ENCODE data around the gene TELO2. TPM values are rescaled to one million over a fixed set of nuclear protein-coding genes. Genes with fewer than 3 reads are reported as not detected.

The TELO2 gene
- total RNA-seq, 2 donors from 2014 or later, result 36.4 to 39.7 TPM

- Mint-ChIP-seq H3K4me1 (peaks cover 26% of the 10 kb centered on the region), H3K27me3 (no peaks in the 10 kb centered on the region), H3K27ac (no peak overlapping the region), H3K36me3 (ENCODE audit: low read depth) (no peaks in the 10 kb centered on the region), H3K4me3 (no peak overlapping the region)
- H3K9me3 ChIP-seq (ENCODE audit: control insufficient read depth, low read length, poor library complexity, severe bottlenecking), result no peaks in the 10 kb centered on the region
- ATAC-seq (no peak), DNase-seq (no peak)
Measured at GRCh38 chr16:1530883-1531637, 37.9 kb downstream of the TELO2 start.

DNA sequence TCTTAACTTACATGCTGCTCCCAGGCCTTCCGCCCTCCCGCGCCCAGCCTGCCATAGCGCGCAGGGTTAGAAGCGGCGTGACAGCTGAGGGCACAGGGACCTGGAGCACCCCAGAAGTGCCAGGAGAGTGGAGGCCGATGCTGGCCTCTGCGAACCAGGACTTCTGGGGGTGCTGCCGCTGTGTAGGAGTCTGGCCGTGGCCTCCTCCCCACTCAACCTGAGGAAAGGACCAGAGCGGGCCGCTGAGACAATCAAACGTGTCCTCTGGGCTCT, 38.4 kb downstream of the TELO2 start:
- Mint-ChIP-seq H3K4me1 (peaks cover 29% of the 10 kb centered on the region), H3K27me3 (no peaks in the 10 kb centered on the region), H3K4me3 (no peak overlapping the region), H3K27ac (no peak overlapping the region), H3K36me3 (ENCODE audit: low read depth) (peaks cover under 1% of the 10 kb centered on the region)
- DNase-seq (no peak), ATAC-seq (no peak)
- no peaks in the 10 kb centered on the region for H3K9me3 ChIP-seq (ENCODE audit: control insufficient read depth, low read length, poor library complexity, severe bottlenecking)

DNA sequence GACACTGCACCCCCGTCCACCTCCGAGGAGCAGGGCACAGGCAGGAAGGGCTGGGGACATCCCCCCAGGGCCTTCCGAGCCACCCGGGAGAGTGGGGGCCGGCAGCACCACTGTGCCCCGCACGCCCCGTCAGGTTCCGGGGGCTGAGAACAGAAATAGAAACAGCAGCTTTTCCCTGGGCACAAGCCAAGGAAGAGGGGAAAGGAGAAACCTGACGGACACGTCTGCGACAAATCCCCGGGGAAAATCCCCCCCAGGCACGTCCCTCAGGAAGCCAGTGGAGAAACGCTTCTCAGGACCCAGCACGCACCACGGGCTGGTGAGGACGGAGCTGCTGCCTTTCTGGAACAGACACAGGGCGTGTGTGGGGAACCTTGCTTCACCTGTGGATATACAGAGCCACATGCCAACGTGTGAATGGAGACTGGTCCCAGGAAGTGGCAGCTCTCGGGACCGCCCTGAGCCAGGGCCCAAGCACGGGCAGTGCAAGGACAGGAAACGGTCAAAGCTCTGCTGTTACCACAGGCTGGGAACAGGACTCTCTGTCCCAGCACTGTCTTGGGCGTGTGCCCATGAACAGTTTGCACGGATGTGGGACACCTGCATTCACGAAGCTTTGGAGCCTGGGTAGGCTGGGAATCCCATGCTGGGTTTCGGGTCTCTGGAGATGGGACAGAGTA, 39.1 kb downstream of the TELO2 start:
- H3K4me1 Mint-ChIP-seq, result peaks cover 28% of the 10 kb centered on the region

DNA sequence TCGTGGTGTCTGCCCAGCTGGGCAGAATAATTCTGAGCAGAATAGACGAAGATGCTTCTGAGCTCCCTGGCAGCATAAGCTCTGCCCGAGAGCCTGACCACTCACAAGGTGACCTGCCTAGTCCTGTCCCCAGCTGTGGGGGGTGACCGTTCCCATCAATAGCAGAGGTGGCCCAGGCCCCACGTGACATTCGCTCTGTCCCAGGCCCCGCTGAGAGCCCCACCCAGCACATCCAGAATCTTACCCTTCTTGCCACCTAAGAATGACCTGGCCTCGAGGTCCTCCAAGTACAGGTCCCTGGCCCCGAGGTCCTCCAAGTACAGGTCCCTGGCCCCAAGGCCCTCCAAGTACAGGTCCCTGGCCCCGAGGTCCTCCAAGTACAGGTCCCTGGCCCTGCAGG, 39.6 kb downstream of the TELO2 start:
- H3K36me3 Mint-ChIP-seq (ENCODE audit: low read depth), result peaks cover 4% of the 10 kb centered on the region
- H3K4me3 Mint-ChIP-seq, result peak overlapping the region; percentile 99
- H3K27ac Mint-ChIP-seq, result peak overlapping the region; percentile 51
- H3K9me3 ChIP-seq (ENCODE audit: control insufficient read depth, low read length, poor library complexity, severe bottlenecking), result no peaks in the 10 kb centered on the region
- peaks cover 31% of the 10 kb centered on the region for H3K4me1 Mint-ChIP-seq
- ATAC-seq (no peak), DNase-seq (no peak)
- H3K27me3 Mint-ChIP-seq, result no peaks in the 10 kb centered on the region

More for the DNA sequence above, 39.1 kb downstream of the TELO2 start:
- ATAC-seq, result no peak
- H3K9me3 ChIP-seq (ENCODE audit: control insufficient read depth, low read length, poor library complexity, severe bottlenecking), result no peaks in the 10 kb centered on the region
- no peaks in the 10 kb centered on the region for H3K27me3 Mint-ChIP-seq
- H3K4me3 Mint-ChIP-seq, result peak overlapping the region; percentile 99
- no peak overlapping the region for H3K27ac Mint-ChIP-seq
- H3K36me3 Mint-ChIP-seq (ENCODE audit: low read depth), result peaks cover 4% of the 10 kb centered on the region
- DNase-seq, result no peak

- no peaks in the 10 kb centered on the region for H3K9me3 ChIP-seq (ENCODE audit: control insufficient read depth, low read length, poor library complexity, severe bottlenecking)
- DNase-seq (no peak), ATAC-seq (peak; percentile 51)
- Mint-ChIP-seq H3K27me3 (no peaks in the 10 kb centered on the region), H3K36me3 (ENCODE audit: low read depth) (peaks cover 6% of the 10 kb centered on the region), H3K4me3 (peak within 1 kb of the TSS; percentile 99), H3K4me1 (peaks cover 38% of the 10 kb centered on the region), H3K27ac (peak within 1 kb of the TSS; percentile 98)
Measured at GRCh38 chr16:1533443-1533951, 40.3 kb downstream of the TELO2 start, which contains the start of gene TMEM204. Gene TMEM204, plus strand, starts transcription at chr16:1533666. Its CDS starts 610 bp downstream, at chr16:1534276.

DNA sequence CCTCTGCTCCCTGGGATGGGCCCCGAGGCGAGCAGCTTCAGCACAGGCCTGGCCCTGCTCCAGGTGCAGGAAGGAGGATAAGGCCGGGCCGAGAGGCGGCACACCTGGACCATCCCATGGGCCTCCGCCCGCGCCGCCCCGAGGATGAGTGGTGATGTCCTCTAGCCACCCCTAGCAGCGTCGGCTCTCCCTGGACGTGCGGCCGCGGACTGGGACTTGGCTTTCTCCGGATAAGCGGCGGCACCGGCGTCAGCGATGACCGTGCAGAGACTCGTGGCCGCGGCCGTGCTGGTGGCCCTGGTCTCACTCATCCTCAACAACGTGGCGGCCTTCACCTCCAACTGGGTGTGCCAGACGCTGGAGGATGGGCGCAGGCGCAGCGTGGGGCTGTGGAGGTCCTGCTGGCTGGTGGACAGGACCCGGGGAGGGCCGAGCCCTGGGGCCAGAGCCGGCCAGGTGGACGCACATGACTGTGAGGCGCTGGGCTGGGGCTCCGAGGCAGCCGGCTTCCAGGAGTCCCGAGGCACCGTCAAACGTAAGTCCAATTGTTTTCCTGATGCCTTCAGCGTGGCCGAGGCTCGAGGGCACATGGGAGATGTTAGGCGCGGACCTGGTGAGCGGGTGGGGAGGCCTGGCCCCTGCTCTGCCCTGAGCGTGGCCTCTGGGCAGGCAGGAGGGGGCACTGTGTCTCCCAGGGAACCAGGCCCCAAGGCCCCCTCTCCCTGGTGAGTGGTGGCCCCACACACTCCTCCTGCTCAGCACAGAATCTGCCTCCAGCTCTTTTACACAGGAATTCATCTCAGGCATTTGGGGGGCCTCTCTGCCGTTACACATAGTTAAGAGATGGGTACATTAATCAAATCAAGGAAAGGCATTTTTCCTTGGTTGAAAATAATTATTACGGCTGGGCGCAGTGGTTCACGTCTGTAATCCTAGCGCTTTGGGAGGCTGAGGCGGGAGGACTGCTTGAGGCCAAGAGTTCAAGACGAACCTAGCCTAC, 41.2 kb downstream of the TELO2 start:
- DNase-seq (no peak), ATAC-seq (peak; percentile 14)
- Mint-ChIP-seq H3K27me3 (no peaks in the 10 kb centered on the region), H3K4me3 (peak overlapping the region; percentile 99), H3K27ac (peak overlapping the region; percentile 98), H3K36me3 (ENCODE audit: low read depth) (peaks cover 6% of the 10 kb centered on the region), H3K4me1 (peaks cover 41% of the 10 kb centered on the region)
- no peaks in the 10 kb centered on the region for H3K9me3 ChIP-seq (ENCODE audit: control insufficient read depth, low read length, poor library complexity, severe bottlenecking)

GRCh38 chr16:1535391-1536291, 42.5 kb downstream of the TELO2 start:
- H3K4me3 Mint-ChIP-seq, result peak overlapping the region; percentile 99
- H3K4me1 Mint-ChIP-seq, result peaks cover 43% of the 10 kb centered on the region
- H3K27ac Mint-ChIP-seq, result peak overlapping the region; percentile 98
- no peak for DNase-seq
- no peaks in the 10 kb centered on the region for H3K27me3 Mint-ChIP-seq
- peak; percentile 59 for ATAC-seq
- H3K9me3 ChIP-seq (ENCODE audit: control insufficient read depth, low read length, poor library complexity, severe bottlenecking), result no peaks in the 10 kb centered on the region
- peaks cover 6% of the 10 kb centered on the region for H3K36me3 Mint-ChIP-seq (ENCODE audit: low read depth)

- no peaks in the 10 kb centered on the region for H3K9me3 ChIP-seq (ENCODE audit: control insufficient read depth, low read length, poor library complexity, severe bottlenecking)
- ATAC-seq (no peak), DNase-seq (no peak)
- Mint-ChIP-seq H3K27ac (peak overlapping the region; percentile 98), H3K27me3 (no peaks in the 10 kb centered on the region), H3K36me3 (ENCODE audit: low read depth) (peaks cover 6% of the 10 kb centered on the region), H3K4me1 (peaks cover 46% of the 10 kb centered on the region), H3K4me3 (peak overlapping the region; percentile 99)
Measured at GRCh38 chr16:1536601-1537000, 43.4 kb downstream of the TELO2 start.

DNA sequence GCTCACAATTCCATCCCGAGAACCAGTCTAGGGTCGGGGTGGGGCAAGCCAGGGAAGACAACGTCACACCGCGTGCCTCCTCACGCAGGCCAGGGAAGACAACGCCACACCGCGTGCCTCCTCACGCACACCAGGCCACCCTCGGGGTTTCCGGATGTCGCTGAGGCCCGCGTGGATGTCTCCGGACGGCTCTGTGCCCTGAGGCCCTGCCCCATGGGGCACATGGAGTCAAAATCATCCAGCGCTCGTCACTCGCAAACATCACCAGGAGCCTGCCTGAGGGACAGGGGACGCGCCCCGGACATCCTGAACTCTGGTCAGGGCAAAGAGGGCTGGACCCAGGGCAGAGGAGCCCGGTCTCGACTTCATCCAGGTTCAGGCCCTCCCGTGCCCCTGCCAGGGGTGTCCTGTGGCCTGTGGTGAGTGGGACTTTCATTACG, 44.0 kb downstream of the TELO2 start:
- Mint-ChIP-seq H3K4me3 (peak overlapping the region; percentile 91), H3K36me3 (ENCODE audit: low read depth) (peaks cover 6% of the 10 kb centered on the region), H3K4me1 (peaks cover 46% of the 10 kb centered on the region), H3K27me3 (no peaks in the 10 kb centered on the region), H3K27ac (peak overlapping the region; percentile 98)
- no peaks in the 10 kb centered on the region for H3K9me3 ChIP-seq (ENCODE audit: control insufficient read depth, low read length, poor library complexity, severe bottlenecking)
- ATAC-seq (no peak), DNase-seq (no peak)

- ATAC-seq, result peak; percentile 40
Measured at GRCh38 chr16:1537763-1538289, 44.7 kb downstream of the TELO2 start.

GRCh38 chr16:1538804-1539520, 45.8 kb downstream of the TELO2 start:
- Mint-ChIP-seq H3K27me3 (no peaks in the 10 kb centered on the region), H3K36me3 (ENCODE audit: low read depth) (peaks cover 6% of the 10 kb centered on the region), H3K27ac (peak overlapping the region; percentile 93), H3K4me1 (peaks cover 57% of the 10 kb centered on the region), H3K4me3 (peak overlapping the region; percentile 91)
- ATAC-seq (peak; percentile 17), DNase-seq (no peak)
- H3K9me3 ChIP-seq (ENCODE audit: control insufficient read depth, low read length, poor library complexity, severe bottlenecking), result no peaks in the 10 kb centered on the region

More at GRCh38 chr16:1537763-1538289, 44.7 kb downstream of the TELO2 start:
- Mint-ChIP-seq H3K27me3 (no peaks in the 10 kb centered on the region), H3K36me3 (ENCODE audit: low read depth) (peaks cover 6% of the 10 kb centered on the region), H3K27ac (peak overlapping the region; percentile 93), H3K4me3 (peak overlapping the region; percentile 91), H3K4me1 (peaks cover 49% of the 10 kb centered on the region)
- no peaks in the 10 kb centered on the region for H3K9me3 ChIP-seq (ENCODE audit: control insufficient read depth, low read length, poor library complexity, severe bottlenecking)
- no peak for DNase-seq
